HTR-8/SVneo (cell line): ENCODE results near the gene IGF2BP1.
"Not testable (repeated sequence)": the region's sequence is repeated elsewhere in the genome, so short reads cannot be mapped to it uniquely, and the experiment has no call there.

ENCODE experiments used
- DNase-seq: peaks from one replicate; pipeline ENCODE4 v3.0.0; 2011; ENCODE audit warnings: low spot score, mixed read lengths; ENCODE audit not compliant: insufficient read length
- FAIRE-seq: peaks from 2 replicates; lab custom pipeline; 2011; peaks lifted over from hg19 to GRCh38; lab: Jason Lieb, UNC

IGF2BP1 gene

DNA sequence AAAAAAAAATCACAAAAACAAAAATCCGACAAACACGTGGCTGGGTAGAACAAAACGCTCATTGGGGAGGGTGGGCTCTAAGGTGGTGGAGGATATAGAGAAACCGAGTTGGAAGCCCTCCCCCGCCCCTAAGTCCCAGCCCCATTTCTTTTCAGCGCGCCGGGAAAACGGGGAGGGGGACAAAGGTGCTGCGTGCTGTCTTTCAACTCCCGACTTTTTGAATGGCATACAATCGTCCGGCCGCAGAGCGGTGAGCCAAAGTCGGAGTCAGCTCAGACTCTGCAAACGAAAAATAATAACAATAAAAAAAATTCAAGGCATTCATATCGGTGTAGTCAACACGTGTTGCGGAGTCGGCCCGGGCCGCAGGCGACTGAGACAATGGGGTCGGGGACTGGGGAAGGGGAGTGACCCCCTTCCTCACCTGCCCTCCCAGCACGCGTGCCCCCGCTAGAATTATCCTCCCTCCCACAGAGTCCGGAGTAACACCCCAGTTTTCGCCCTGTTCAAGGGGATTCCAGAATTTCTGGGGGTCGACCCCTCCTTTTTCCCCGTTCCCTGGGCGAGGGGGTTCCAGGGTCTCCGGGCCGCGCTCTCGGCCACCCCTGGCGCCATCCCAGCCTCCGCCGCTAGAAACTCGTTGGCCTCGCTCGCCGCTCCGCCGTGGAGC lies 1.7 kb upstream of the IGF2BP1 start:
- DNase-seq (no peak), FAIRE-seq (peak; percentile 13)

DNA sequence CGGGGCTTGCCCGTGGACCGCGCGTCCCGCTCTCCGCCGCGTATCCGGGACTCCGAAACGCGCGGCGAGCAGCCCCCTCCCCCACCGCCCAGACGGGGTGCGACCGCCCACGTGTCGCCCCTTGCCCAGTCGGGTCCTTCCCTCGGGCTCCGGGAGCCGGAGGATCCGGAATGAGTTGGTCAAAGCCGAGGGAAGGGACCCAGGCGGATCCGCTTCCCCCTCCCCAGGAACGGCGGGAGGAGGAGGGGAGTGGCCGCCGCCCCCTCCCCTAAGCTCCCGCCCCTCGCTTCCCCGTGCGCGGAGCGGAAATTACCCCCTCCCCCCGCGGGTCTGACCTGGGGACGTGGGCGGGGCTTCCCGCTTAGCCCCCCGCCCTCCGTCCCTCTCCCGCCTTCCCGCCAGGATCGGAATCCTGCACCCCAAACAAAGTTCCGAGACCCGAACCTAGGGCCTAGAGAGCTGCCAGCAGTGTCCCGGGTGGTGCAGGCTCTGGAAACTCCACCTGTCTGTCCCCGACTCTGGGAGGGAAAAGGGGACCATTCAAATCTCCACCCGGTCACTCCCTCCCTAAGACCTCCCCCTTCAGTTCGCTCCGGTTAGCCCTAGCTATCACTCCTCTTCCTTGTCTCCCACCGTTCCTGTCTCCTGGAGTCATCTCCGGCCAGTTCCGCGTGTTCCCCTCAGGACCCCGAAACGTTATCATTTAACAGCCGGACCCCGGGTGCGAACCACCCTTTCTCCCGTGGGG lies 1.0 kb upstream of the IGF2BP1 start:
- DNase-seq = peak; percentile 91
- peak; percentile 94 for FAIRE-seq

GRCh38 chr17:48996722-48997102 lies 473 bp upstream of the IGF2BP1 start:
- no peak for FAIRE-seq
- DNase-seq = no peak

- peak; percentile 85 for FAIRE-seq
- DNase-seq = no peak
These were observed 822 bp downstream of the IGF2BP1 start for GRCh38 chr17:48997827-48998586.

DNA sequence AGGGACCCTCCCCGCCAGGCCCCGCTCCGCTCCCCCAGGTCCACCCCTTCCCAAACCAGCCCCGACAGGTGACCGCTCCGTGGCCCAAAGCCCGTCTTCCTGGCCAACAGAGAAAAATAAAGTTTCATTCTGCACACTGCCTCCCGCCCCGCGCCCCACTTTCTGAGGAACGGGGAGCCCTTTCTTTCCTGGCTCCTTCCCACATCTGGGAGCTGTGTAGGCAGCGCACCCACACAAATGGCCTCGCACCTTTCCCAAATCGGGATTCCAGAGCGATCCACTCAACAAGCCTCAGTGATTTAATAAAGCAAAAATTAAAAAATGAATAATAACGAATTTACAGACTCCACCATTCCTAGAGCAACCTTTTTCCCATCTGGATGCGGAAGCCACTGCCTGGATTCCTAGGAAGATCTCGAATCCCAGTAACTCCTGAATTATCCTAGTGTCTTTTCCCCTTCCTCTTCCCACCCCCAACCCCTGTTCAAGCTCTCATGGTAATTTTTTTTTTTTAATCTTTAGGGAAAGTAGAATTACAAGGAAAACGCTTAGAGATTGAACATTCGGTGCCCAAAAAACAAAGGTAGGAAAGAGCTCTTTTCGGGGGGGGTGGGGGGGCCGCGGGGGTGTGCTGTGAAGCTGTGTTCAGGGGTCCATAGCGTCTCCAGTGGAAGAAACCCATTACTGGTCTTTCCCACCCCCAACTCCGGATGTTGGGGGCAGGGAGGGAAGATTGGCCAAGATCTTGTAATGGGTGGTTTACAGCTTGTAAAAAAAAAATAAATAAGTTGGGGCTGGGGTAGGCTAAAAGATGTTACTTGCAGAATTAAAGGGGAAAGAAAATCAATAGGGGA lies 1.6 kb downstream of the IGF2BP1 start:
- DNase-seq (peak; percentile 44), FAIRE-seq (no peak)

GRCh38 chr17:49000943-49001342 lies 3.8 kb downstream of the IGF2BP1 start:
- FAIRE-seq (no peak), DNase-seq (no peak)

GRCh38 chr17:49001671-49002070 lies 4.5 kb downstream of the IGF2BP1 start:
- FAIRE-seq (no peak), DNase-seq (no peak)

GRCh38 chr17:49002331-49002730 lies 5.1 kb downstream of the IGF2BP1 start:
- FAIRE-seq = no peak
- no peak for DNase-seq

DNA sequence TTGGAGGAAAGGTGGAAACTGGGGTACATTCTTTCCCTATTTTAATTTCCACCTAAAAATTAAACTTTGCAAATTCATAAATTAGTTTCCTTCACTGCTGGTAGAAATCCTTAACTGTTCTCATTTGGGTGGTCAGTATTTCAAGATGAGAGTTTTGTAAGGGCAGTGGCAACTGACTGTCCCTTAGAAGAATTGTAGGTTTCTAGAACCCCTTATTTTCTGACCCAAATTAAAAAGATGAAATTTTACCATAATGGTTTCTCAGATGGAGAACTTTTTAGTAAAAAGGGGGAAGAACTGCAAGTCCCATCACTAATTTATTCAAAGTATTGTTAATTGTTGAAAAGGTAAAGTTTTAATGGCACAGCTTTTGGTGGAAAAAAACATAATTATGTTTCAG lies 5.6 kb downstream of the IGF2BP1 start:
- DNase-seq (no peak), FAIRE-seq (no peak)

GRCh38 chr17:49003557-49004511 lies 6.6 kb downstream of the IGF2BP1 start:
- FAIRE-seq (peak; percentile 72), DNase-seq (peak; percentile 68)

GRCh38 chr17:49005140-49005539 lies 8.0 kb downstream of the IGF2BP1 start:
- FAIRE-seq = no peak
- DNase-seq = no peak

DNA sequence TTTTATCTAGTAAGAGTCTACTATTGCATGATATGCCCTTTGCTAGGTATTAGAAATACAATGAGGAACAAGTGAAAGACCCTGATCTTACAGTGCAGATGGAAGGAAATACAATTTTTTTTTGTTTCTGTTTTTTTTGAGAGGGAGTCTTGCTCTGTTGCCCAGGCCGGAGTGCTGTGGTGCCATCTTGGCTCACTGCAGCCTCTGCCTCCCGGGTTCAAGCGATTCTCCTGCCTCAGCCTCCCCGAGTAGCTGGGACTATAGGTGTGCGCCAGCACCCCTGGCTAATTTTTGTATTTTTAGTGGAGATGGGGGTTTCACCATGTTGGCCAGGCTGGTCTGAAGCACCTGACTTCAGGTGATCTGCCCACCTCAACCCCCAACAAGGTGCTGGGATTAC lies 11.7 kb downstream of the IGF2BP1 start:
- DNase-seq, FAIRE-seq: not testable (repeated sequence)

DNA sequence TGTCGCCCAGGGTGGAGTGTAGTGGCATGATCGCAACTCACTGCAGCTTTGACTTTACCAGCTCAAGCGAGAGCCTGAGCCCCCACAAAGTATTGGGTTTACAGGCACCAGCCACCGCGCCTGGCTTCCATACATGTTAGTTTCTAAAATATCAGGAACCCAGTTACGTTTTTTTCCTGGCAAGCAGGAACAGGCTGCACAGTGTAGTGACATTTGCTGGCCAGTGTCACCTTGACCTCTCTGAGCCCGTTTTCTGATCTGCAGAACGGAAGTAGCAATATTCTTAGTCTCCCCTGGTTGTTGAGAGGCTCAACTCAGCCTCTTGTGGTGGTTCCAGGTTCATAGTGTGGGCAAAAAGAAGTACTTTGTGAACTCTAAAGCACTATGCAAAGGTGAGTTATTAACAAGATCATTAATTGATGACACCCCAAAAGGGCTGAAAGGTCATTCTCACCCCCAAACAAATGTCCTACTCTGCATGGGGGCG lies 15.6 kb downstream of the IGF2BP1 start:
- FAIRE-seq = no peak
- DNase-seq = no peak

GRCh38 chr17:49013311-49014213 lies 16.4 kb downstream of the IGF2BP1 start:
- FAIRE-seq (peak; percentile 44), DNase-seq (no peak)

- DNase-seq (no peak), FAIRE-seq (no peak)
These were observed 18.2 kb downstream of the IGF2BP1 start for GRCh38 chr17:49015179-49015923.

- peak; percentile 64 for FAIRE-seq
These were observed 19.0 kb downstream of the IGF2BP1 start for GRCh38 chr17:49015924-49016774.

More at GRCh38 chr17:49015924-49016774, 19.0 kb downstream of the IGF2BP1 start:
- DNase-seq = no peak
